WTC11 (cell line): Measurements from ENCODE around the gene RELCH.

ENCODE experiments used
- NFE2L1 ChIP-seq: sonication (generic); formaldehyde crosslinking; IDR thresholded peaks from 2 replicates; pipeline ENCODE4 v1.8.1; 2023; ENCODE audit warnings: missing genetic modification reagents
- NR2C2 ChIP-seq: sonication (generic); formaldehyde crosslinking; IDR thresholded peaks from 2 replicates; pipeline ENCODE4 v1.8.0; 2022; ENCODE audit warnings: mild to moderate bottlenecking, missing genetic modification reagents
- TF ChIP-seq, protein P1 (sequence below): sonication (generic); formaldehyde crosslinking; IDR thresholded peaks from 2 replicates; pipeline ENCODE4 v1.8.0; 2023; ENCODE audit warnings: missing genetic modification reagents

DNA sequence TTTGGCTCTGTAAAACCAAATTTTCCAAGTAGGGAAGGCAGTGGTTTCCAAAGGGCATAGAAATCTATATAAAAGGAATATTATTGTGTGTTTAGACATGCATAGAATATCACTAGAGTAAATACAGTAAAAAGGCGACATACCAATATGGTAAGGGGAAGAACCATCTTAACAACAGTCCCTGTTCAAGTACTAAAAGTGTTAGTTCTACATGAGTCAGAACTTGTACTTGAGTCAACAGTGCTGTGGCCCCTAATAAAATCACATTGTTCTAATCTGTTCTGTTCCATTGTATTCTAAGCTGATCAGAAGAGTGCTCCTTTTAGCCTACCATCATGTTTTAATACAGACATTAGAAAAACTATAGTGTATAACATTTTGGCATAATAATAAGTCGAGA is 102.0 kb downstream of the RELCH start:
- TF ChIP-seq NFE2L1 (CRISPR knock-in tag) (no peak), NR2C2 (CRISPR knock-in tag) (no peak)
- TF ChIP-seq, protein P1, sequence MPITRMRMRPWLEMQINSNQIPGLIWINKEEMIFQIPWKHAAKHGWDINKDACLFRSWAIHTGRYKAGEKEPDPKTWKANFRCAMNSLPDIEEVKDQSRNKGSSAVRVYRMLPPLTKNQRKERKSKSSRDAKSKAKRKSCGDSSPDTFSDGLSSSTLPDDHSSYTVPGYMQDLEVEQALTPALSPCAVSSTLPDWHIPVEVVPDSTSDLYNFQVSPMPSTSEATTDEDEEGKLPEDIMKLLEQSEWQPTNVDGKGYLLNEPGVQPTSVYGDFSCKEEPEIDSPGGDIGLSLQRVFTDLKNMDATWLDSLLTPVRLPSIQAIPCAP (CRISPR knock-in tag) = no peak
